ENCODE measurements around the gene PSAT1. TPM values are rescaled to one million over a fixed set of nuclear protein-coding genes. Genes with fewer than 3 reads are reported as not detected.
A peak's percentile ranks its signal among the peaks of the same experiment; 100 is the strongest.
"Not testable (repeated sequence)": the region's sequence is repeated elsewhere in the genome, so short reads cannot be mapped to it uniquely, and the experiment has no call there.

PSAT1 gene
- total and polyA plus RNA-seq, 4 experiments from 2014 or later = 9.7 to 12.2 (median 11.1) TPM

DNA sequence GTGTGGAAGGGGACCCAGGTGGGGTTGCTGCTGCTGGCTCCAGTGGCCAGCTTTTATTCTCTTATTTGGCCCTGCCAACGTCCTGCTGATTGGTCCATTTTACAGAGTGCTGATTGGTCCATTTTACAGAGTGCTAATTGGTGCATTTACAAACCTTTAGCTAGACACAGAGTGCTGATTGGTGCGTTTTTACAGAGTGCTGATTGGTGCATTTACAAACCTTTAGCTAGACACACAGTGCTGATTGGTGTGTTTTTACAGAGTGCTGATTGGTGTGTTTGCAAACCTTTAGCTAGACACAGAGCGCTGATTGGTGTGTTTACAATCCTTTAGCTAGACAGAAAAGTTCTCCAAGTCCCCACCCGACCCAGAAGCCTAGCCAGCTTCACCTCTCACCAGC lies 12.7 kb upstream of the PSAT1 start:
- H3K27ac Mint-ChIP-seq; H3K4me1 ChIP-seq (ENCODE audit: insufficient read depth, low read length); H3K27ac ChIP-seq (ENCODE audit: low read depth, low read length); H3K4me3 Mint-ChIP-seq; H3K9me3 ChIP-seq (ENCODE audit: control insufficient read depth in 1 of 2, low read length in 2 of 2); POLR2A ChIA-PET (ENCODE audit: partially characterized antibody); DNase-seq; H3K9me3 Mint-ChIP-seq; H3K4me1 Mint-ChIP-seq; H3K27me3 Mint-ChIP-seq; H3K4me3 ChIP-seq (ENCODE audit: low read length in 2 of 2); H3K36me3 Mint-ChIP-seq; intact Hi-C loops (cut with micrococcal nuclease); H3K27me3 ChIP-seq (ENCODE audit: insufficient read depth, low read length); H3K36me3 ChIP-seq (ENCODE audit: insufficient read depth, low read length): not testable (repeated sequence)
- CTCF ChIA-PET (ENCODE audit: partially characterized antibody) = interaction anchor here (1.0 to 1.9 kb wide), 3 partner anchors 11 to 86 kb away, joined by 4 to 5 read pairs (median 5); partner anchors contain the start of gene PSAT1

DNA sequence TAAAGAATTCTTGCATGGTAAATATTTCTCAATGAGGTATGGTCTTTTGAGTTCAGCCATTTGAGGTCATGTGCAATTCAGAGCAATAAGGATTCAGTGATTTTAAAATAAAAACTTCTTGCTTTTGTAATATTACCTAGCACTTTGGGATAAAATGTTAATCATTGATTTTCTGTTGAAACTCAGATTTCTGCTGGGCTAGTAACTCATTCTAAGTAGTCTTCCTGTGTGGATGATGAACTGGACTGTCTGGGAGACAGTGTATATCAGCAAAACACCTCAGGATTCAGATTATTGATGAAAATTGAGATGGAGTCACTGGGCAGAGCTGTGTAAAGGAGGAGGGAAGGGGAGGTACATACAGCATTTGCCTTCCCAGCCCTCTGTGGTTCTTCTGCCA lies 10.8 kb upstream of the PSAT1 start:
- H3K27me3 Mint-ChIP-seq = peaks cover 2% of the 10 kb centered on the region in 2 donors
- POLR2A ChIA-PET (ENCODE audit: partially characterized antibody) = no interaction called here
- Histone ChIP-seq H3K4me3 (ENCODE audit: low read length in 2 of 2) (no peak overlapping the region), H3K27me3 (ENCODE audit: insufficient read depth, low read length) (no peaks in the 10 kb centered on the region), H3K4me1 (ENCODE audit: insufficient read depth, low read length) (no peaks in the 10 kb centered on the region), H3K36me3 (ENCODE audit: insufficient read depth, low read length) (no peaks in the 10 kb centered on the region), H3K27ac (ENCODE audit: low read depth, low read length) (no peak overlapping the region), H3K9me3 (ENCODE audit: control insufficient read depth in 1 of 2, low read length in 2 of 2) (no peaks in the 10 kb centered on the region)
- no peak overlapping the region for H3K4me3 Mint-ChIP-seq
- CTCF ChIA-PET (ENCODE audit: partially characterized antibody) = no interaction called here
- no peak overlapping the region for H3K27ac Mint-ChIP-seq
- intact Hi-C loops (cut with micrococcal nuclease) = no loop called here
- H3K36me3 Mint-ChIP-seq = no peaks in the 10 kb centered on the region
- H3K4me1 Mint-ChIP-seq = no peaks in the 10 kb centered on the region
- H3K9me3 Mint-ChIP-seq = peaks cover 0 to 2% (median 0%) of the 10 kb centered on the region in 8 donors
- DNase-seq = no peak

DNA sequence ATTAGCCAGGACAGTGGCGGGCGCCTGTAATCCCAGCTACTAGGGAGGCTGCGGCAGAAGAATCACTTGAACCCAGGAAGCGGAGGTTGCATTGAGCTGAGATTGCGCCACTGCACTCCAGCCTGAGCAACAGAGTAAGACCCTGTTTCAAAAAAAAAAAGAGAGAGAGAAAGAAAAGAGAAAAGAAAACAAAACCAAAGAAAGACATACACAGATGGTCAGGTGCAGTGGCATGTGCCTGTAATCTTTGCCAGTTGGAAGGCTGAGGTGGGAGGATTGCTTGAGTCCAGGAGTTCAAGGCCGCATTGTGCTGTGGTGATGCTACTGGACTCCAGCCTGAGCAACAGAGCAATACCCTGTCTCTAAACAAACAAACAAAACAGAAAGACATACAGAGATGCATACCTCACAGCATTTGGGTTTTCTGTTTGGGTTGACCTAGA lies 10.0 kb upstream of the PSAT1 start:
- Histone ChIP-seq H3K4me1 (ENCODE audit: insufficient read depth, low read length) (no peaks in the 10 kb centered on the region), H3K27ac (ENCODE audit: low read depth, low read length) (no peak overlapping the region), H3K4me3 (ENCODE audit: low read length in 2 of 2) (no peak overlapping the region), H3K36me3 (ENCODE audit: insufficient read depth, low read length) (no peaks in the 10 kb centered on the region), H3K9me3 (ENCODE audit: control insufficient read depth in 1 of 2, low read length in 2 of 2) (no peaks in the 10 kb centered on the region), H3K27me3 (ENCODE audit: insufficient read depth, low read length) (no peaks in the 10 kb centered on the region)
- H3K4me1 Mint-ChIP-seq = no peaks in the 10 kb centered on the region
- H3K36me3 Mint-ChIP-seq = no peaks in the 10 kb centered on the region
- peaks cover 2% of the 10 kb centered on the region in 2 donors for H3K27me3 Mint-ChIP-seq
- ChIA-PET CTCF (ENCODE audit: partially characterized antibody) (no interaction called here), POLR2A (ENCODE audit: partially characterized antibody) (no interaction called here)
- no peak for DNase-seq
- H3K4me3 Mint-ChIP-seq = no peak overlapping the region
- intact Hi-C loops (cut with micrococcal nuclease) = no loop called here
- H3K27ac Mint-ChIP-seq = no peak overlapping the region
- peaks cover 0 to 2% (median 0%) of the 10 kb centered on the region in 8 donors for H3K9me3 Mint-ChIP-seq

DNA sequence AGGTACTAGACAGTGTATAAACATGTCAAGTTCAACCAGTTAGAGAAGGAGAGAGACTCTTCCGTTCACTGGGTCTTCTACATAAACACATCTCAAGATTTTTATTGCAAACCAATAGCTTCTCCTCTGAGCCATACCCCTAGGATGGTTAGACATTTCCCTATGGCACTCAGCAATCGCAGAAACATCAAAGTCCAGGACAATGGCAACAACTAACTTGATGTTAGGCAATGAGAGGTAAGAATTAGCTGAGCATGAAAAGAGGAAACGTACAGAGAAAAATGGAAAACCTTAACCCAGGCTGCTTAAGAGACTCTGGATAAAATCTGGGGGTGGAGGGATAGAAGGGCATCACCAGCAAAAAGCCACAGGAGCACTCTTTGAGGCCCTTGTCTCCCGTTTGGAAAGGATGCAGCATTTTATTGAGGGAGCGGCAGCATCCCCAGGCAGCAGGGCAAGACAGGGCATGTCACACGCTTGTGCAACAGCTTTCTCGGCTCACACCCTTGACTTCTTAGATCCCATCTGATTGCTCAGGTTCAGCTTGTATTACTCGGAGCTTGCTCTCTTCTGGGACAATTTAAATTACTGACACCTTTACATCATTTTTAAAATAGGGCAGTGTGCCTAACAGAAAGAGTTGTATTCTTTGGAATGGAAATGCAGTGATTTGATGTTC lies 8.6 kb upstream of the PSAT1 start:
- Mint-ChIP-seq H3K4me3 (no peak overlapping the region), H3K36me3 (no peaks in the 10 kb centered on the region), H3K9me3 (peaks cover 0 to 2% (median 0%) of the 10 kb centered on the region in 8 donors), H3K4me1 (peaks cover 6 to 10% (median 8%) of the 10 kb centered on the region in 4 donors), H3K27me3 (peaks cover 2% of the 10 kb centered on the region in 2 donors), H3K27ac (no peak overlapping the region)
- H3K36me3 ChIP-seq (ENCODE audit: insufficient read depth, low read length) = no peaks in the 10 kb centered on the region
- no peaks in the 10 kb centered on the region for H3K9me3 ChIP-seq (ENCODE audit: control insufficient read depth in 1 of 2, low read length in 2 of 2)
- POLR2A ChIA-PET (ENCODE audit: partially characterized antibody) = no interaction called here
- H3K27ac ChIP-seq (ENCODE audit: low read depth, low read length) = no peak overlapping the region
- no peak for DNase-seq
- CTCF ChIA-PET (ENCODE audit: partially characterized antibody) = no interaction called here
- H3K4me3 ChIP-seq (ENCODE audit: low read length in 2 of 2) = no peak overlapping the region
- H3K4me1 ChIP-seq (ENCODE audit: insufficient read depth, low read length) = peaks cover 7% of the 10 kb centered on the region
- intact Hi-C loops (cut with micrococcal nuclease) = no loop called here
- H3K27me3 ChIP-seq (ENCODE audit: insufficient read depth, low read length) = no peaks in the 10 kb centered on the region

DNA sequence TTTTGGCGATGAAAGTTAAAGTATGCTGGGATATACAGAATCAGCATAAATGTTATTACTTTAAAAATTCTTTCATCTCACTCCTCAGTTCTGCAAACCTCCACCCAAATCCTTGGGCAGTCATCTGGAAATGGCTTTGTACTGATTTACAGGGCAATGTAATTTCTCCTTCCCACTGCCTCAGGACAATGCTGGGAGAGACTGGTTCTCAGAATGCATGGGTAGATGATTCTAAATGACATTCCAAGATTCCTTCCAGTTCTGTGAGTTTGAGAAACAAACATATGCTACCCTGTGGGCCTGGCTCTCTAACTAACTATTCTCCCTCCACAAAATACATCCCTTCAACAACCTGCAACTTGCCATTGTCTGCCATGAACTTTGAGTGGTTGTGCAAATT lies 7.5 kb upstream of the PSAT1 start:
- Mint-ChIP-seq H3K36me3 (no peaks in the 10 kb centered on the region), H3K9me3 (no peaks in the 10 kb centered on the region), H3K4me3 (no peak overlapping the region), H3K27ac (peak overlapping the region in 1 of 7 donors; percentile 31), H3K4me1 (peaks cover 7 to 14% (median 10%) of the 10 kb centered on the region in 4 donors), H3K27me3 (peaks cover 0 to 2% of the 10 kb centered on the region in 2 donors)
- no peak for DNase-seq
- Histone ChIP-seq H3K4me3 (ENCODE audit: low read length in 2 of 2) (no peak overlapping the region), H3K27ac (ENCODE audit: low read depth, low read length) (no peak overlapping the region), H3K4me1 (ENCODE audit: insufficient read depth, low read length) (peaks cover 7% of the 10 kb centered on the region), H3K9me3 (ENCODE audit: control insufficient read depth in 1 of 2, low read length in 2 of 2) (no peaks in the 10 kb centered on the region), H3K36me3 (ENCODE audit: insufficient read depth, low read length) (no peaks in the 10 kb centered on the region), H3K27me3 (ENCODE audit: insufficient read depth, low read length) (no peaks in the 10 kb centered on the region)
- intact Hi-C loops (cut with micrococcal nuclease) = no loop called here
- ChIA-PET POLR2A (ENCODE audit: partially characterized antibody) (no interaction called here), CTCF (ENCODE audit: partially characterized antibody) (no interaction called here)

DNA sequence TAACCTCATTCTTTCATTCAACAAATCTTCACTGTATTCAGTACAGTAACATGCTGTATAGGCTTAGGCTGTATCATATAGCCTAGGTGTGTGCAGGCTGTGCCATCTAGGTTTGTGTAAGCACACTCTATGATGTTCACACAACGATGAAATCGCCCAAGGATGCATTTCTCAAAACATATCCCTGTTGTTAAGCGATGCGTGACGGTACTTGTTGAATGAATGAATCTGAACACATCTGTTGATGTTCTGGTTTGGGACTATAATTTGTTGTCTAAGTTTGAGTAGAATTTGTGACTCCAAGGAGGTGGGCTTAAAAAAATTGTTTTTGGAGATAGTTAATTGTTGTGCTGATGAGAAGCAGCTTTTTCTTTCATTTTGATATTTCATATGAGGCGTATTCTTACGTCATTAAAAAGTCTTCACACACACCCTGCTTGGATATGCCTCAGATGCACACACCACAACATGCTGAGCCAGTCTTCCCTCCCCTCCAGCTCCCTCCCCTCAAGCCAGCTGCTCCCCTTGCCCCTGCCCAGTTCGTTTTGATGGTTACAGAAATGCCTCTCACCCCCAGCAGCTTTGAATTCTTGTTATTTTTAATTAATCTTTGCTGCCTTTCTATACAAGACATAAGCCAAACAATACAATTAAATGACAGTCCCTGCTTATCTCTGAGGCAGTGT lies 5.5 kb upstream of the PSAT1 start:
- DNase-seq = no peak
- H3K4me3 Mint-ChIP-seq = no peak overlapping the region
- Histone ChIP-seq H3K4me3 (ENCODE audit: low read length in 2 of 2) (no peak overlapping the region), H3K27ac (ENCODE audit: low read depth, low read length) (no peak overlapping the region), H3K27me3 (ENCODE audit: insufficient read depth, low read length) (no peaks in the 10 kb centered on the region), H3K9me3 (ENCODE audit: control insufficient read depth in 1 of 2, low read length in 2 of 2) (no peaks in the 10 kb centered on the region), H3K36me3 (ENCODE audit: insufficient read depth, low read length) (no peaks in the 10 kb centered on the region), H3K4me1 (ENCODE audit: insufficient read depth, low read length) (peaks cover 13% of the 10 kb centered on the region)
- ChIA-PET POLR2A (ENCODE audit: partially characterized antibody) (no interaction called here), CTCF (ENCODE audit: partially characterized antibody) (no interaction called here)
- intact Hi-C loops (cut with micrococcal nuclease) = no loop called here
- H3K27ac Mint-ChIP-seq = no peak overlapping the region
- H3K36me3 Mint-ChIP-seq = no peaks in the 10 kb centered on the region
- peaks cover 0 to 2% of the 10 kb centered on the region in 2 donors for H3K27me3 Mint-ChIP-seq
- no peaks in the 10 kb centered on the region for H3K9me3 Mint-ChIP-seq
- peaks cover 7 to 18% (median 12%) of the 10 kb centered on the region in 4 donors for H3K4me1 Mint-ChIP-seq

DNA sequence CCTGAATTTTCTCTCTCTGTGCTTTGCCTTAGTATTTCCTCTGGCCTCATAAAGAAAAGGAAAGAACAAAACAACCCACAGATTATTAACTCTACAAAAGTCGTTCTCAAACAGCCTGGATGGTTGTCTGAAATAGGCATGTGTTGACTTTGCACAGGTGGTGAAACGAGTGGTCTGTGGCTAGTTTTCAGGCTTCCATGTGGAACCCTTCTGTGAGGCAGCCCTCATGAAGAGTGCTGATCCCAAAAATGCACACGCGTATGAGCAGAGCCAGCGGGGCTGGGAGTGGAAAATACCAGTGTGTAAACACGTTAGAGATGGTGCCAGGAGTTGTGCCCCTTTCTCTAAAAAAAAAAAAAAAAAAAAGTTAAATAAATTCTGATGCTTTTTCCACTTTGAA lies 4.9 kb upstream of the PSAT1 start:
- Mint-ChIP-seq H3K4me1 (peaks cover 9 to 25% (median 15%) of the 10 kb centered on the region in 4 donors), H3K27ac (peak overlapping the region in 1 of 7 donors; percentile 33), H3K9me3 (no peaks in the 10 kb centered on the region), H3K4me3 (peak overlapping the region in 1 of 8 donors; percentile 39), H3K36me3 (peaks cover 0 to 3% of the 10 kb centered on the region in 2 donors), H3K27me3 (no peaks in the 10 kb centered on the region)
- H3K4me1 ChIP-seq (ENCODE audit: insufficient read depth, low read length) = peaks cover 15% of the 10 kb centered on the region
- no peaks in the 10 kb centered on the region for H3K9me3 ChIP-seq (ENCODE audit: control insufficient read depth in 1 of 2, low read length in 2 of 2)
- CTCF ChIA-PET (ENCODE audit: partially characterized antibody) = no interaction called here
- POLR2A ChIA-PET (ENCODE audit: partially characterized antibody) = interaction anchor here (0.6 to 0.7 kb wide), 2 partner anchors 334 to 1518 kb away, joined by 3 read pairs; no protein-coding TSS in a partner anchor
- no peak overlapping the region for H3K27ac ChIP-seq (ENCODE audit: low read depth, low read length)
- intact Hi-C loops (cut with micrococcal nuclease) = no loop called here
- H3K36me3 ChIP-seq (ENCODE audit: insufficient read depth, low read length) = no peaks in the 10 kb centered on the region
- no peak for DNase-seq
- no peak overlapping the region for H3K4me3 ChIP-seq (ENCODE audit: low read length in 2 of 2)
- no peaks in the 10 kb centered on the region for H3K27me3 ChIP-seq (ENCODE audit: insufficient read depth, low read length)

All from CD4-positive, alpha-beta memory T cell (primary cell).